Measurements from ENCODE around the gene ROR2.
"Not testable (repeated sequence)": the region's sequence is repeated elsewhere in the genome, so short reads cannot be mapped to it uniquely, and the experiment has no call there.

ROR2 gene

DNA sequence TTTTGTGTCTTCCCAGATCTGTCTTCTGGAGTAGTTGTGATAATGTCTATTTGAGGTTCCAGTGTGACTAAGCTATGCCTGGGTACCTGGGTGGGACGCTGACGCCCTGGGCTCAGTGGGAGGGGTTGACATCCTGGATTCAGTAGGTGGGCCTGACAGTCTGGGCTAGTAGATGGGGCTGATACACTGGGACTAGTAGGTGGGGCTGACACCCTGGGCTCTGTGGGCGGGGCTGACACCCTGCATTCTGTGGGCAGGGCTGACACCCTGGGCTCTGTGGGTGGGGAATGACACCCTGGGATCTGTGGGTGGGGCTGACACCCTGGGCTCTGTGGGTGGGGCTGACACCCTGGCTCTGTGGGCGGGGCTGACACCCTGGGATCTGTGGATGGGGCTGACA lies 153.5 kb downstream of the ROR2 start:
- DNase-seq (ENCODE audit: low spot score): not testable (repeated sequence)

GRCh38 chr9:91795598-91796241 lies 154.3 kb downstream of the ROR2 start:
- peak; percentile 37 for DNase-seq (ENCODE audit: low spot score)

DNA sequence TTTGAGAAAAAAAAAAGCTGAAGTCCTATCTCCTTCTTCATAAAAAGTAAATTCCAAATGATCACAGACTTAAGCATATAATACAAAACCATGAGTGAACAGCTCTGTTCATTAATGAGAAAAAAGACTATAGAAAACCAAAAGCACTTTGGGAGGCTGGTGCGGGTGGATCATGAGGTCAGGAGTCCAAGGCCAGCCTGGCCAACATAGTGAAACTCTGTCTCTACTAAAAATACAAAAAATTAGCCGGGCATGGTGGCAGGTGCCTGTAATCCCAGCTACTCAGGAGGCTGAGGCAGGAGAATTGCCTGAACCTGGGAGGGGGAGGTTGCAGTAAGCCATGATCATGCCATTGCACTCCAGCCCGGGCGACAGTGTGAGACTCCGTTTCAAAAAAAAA lies 156.7 kb downstream of the ROR2 start:
- DNase-seq (ENCODE audit: low spot score): not testable (repeated sequence)

DNA sequence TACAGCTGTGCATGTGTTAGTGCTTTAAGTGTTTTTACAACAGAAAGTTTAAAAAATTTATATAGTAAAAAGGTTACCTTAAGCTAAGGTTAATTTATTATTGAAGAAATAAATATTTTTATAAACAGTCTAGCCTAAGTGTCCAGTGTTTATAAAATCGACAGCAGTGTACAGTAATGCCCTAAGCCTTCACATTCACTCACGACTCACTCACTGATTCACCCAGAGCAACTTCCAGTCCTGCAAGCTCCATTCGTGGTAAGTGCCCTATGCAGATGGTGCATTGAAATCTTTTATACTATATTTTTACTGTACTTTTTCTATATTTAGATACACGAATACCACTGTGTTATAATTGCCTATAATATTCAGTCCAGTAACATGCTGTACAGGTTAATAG lies 159.1 kb downstream of the ROR2 start:
- DNase-seq (ENCODE audit: low spot score): peak; percentile 63

DNA sequence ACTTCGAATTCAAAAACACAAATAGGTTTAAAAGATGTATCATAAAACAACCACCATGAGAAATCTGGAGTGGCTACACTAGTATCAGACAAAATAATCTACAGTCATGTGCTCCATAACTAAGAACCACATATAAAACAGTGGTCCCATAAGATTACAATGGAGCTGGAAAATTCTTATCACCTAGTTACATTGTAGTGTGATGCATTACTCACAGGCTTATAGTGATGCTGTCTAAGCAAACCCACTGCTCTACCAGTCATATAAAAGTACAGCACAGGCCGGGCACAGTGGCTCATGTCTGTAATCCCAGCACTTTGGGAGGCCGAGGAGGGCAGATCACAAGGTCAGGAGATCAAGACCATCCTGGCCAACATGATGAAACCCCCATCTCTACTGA lies 160.1 kb downstream of the ROR2 start:
- DNase-seq (ENCODE audit: low spot score): no peak

- no peak for DNase-seq (ENCODE audit: low spot score)
Measured at GRCh38 chr9:91787931-91788330, 162.1 kb downstream of the ROR2 start.

- no peak for DNase-seq (ENCODE audit: low spot score)
Measured at GRCh38 chr9:91786132-91786896, 163.7 kb downstream of the ROR2 start.

DNA sequence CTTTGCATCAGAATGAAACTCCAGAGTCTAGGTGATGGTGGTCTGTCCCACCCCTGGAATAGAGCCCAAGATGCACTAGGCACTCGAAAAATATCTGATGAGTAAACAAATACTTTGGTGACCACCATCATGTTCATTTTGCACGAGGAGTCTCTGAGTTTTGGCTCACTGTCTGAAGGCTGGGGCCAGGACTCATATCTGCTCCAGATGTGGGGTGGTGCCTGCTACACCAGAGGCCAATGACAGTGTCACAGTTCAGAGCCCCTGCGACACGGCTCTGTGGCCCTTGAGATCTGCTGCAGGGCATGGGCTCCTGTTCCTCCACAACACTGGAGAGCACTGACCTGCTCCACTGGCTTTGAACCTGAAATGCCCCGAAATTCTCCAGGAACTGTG lies 164.6 kb downstream of the ROR2 start:
- DNase-seq (ENCODE audit: low spot score): no peak

DNA sequence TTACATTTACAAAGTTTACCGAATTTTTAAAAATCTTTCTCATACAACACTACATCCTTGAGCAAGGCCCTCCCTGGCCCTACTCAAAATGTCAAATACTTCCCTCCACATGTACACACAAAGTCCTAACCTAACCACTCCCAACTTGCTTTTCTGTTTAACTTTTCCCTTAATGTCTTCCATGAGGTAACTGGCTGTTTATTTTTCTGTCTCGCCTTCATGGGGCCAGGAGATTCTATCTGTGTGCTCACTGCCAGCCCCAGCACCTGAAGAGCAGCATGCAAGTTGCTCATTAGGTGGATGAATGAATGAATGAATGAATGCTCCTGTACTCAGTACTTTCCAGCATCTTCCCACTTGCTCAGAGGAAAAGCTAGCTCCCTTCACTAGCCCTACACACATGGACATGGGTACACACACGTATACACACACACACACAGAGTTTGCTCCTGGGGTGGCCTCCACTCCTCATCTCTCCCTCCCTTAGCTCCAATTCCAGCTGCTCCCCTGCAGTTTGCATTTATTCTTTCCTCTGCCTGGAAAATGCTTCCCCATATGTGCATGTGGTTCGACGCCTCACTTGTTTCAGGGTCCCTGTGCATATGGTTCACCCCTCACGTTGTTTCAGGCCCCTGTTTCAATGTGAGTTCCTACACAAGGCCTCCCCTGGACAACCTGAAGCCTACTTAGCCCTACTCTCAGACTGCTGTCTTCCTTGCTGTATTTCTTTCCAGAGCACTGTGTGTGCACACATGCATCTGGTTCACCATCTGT lies 165.2 kb downstream of the ROR2 start:
- no peak for DNase-seq (ENCODE audit: low spot score)

GRCh38 chr9:91783876-91784672 lies 166.0 kb downstream of the ROR2 start:
- DNase-seq (ENCODE audit: low spot score): no peak

DNA sequence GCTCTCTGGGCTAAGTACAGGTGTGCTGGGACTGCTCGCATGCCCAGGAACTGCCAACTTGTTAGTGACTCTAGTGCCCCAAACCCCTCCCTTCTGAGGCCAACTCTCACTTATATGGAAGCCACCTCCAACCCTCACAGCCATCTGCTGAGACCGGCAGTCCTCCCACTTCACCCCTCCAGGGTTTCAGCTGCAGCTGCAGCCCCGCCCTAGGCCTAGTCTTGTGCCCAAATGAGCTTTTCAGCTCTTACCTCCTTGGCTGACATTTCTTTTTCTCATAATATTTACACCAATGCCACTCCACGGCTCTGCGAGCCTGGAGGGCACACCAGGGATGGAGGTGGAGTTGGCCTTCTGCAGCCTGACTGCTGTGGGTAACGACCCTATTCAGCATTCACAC lies 166.6 kb downstream of the ROR2 start:
- DNase-seq (ENCODE audit: low spot score): no peak

DNA sequence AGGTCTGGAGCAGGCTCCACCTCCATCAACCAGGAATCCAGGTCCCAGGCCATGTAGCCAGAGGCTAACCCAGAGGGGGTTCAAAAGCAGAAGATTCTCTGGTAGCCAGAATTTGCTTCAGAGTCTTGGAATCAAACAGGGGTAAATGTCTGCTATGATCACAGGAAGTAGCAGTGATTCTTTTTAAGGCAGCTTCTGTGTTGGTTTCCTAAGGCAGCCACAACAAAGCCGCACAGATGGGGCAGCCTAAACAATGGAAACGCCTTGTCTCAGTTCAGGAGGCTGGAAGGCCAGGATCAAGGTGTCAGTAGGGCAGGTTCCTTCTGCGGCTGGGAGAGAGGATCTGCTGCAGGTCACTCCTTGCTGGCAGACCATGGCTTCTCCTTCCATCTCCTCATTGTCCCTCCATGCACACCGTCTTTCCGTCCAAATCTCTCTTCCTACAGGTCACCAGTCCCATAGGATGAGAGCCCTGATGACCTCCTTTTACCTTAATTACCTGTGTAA lies 167.3 kb downstream of the ROR2 start:
- DNase-seq (ENCODE audit: low spot score): no peak

DNA sequence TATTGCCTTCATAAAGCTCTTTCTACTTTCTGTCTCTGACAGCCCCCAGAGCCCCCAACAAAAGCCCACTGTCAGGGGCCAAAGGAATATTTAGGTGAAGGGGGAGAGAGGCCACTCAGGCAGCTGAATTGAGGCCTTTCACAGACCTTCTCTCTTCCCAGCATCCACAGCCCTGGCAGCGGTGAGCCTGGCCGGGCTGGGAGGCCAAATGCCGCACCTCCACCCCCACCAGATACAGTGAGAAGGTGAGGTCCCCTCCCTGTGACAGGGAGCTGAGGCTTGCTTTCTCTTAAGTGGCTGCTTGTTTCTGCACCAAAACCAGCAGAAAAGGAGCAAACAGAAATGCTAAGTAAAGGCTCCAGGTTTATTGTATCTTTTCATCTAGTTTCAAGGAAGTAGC lies 168.1 kb downstream of the ROR2 start:
- no peak for DNase-seq (ENCODE audit: low spot score)

DNA sequence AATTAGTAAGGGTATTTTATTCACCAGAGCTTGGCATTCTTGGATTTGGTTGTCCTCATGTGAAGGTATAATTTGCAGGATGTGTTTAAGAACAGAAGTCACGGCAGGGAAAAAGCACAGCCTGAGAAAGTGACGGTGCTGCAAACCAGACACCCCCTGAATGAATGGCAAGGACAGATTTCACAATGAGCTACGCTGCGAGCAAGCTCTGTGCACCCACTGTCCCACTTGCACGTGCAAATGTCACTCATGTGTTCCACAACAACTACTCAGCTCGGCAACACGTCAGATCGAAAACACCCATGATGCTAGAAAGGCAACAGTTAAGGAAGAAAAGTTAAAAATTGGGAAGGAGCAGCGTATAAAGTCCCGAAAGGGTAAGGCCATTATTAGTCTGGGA lies 168.9 kb downstream of the ROR2 start:
- no peak for DNase-seq (ENCODE audit: low spot score)

DNA sequence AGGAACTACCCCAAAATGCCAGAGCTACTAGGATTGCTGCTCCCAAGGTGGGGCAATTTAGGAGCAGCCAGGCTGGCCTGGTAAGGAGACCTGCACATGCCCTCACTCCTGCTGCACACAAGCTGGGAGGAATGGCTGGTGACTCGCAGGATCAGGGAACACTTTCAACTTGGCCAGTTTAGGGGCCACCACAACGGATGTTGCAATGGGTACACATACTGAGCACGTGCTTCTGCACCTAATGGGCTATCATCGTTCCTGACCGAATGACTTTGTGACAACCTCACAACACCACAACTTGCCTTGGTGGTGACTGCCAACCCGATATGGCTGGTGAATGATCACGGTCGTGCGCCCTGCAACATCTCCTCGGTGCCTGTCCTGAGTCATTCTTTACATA lies 172.0 kb downstream of the ROR2 start:
- DNase-seq (ENCODE audit: low spot score): no peak

DNA sequence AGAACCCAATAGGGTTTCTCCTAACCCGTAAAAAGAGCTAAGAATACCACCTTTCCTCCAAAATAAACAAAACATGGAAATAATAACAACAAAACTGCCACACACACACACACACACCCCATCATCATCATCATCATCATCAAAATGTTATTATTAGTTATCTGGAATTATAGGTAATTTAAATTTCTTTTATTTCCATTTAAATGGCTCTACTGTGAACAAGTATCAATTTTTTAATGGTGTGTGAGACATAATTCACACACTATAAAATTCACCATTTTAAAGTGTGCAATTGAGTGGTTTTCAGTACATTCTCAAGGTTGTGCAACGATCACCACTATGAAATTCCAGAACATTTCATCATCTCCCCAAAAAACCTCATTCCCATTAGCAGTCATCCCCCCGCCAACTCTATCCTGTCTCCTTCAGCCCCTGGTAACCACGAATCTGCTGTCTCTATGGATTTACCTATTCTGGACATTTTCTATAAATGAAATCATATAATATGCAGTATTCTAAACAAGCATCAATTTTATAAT lies 172.7 kb downstream of the ROR2 start:
- no peak for DNase-seq (ENCODE audit: low spot score)

DNA sequence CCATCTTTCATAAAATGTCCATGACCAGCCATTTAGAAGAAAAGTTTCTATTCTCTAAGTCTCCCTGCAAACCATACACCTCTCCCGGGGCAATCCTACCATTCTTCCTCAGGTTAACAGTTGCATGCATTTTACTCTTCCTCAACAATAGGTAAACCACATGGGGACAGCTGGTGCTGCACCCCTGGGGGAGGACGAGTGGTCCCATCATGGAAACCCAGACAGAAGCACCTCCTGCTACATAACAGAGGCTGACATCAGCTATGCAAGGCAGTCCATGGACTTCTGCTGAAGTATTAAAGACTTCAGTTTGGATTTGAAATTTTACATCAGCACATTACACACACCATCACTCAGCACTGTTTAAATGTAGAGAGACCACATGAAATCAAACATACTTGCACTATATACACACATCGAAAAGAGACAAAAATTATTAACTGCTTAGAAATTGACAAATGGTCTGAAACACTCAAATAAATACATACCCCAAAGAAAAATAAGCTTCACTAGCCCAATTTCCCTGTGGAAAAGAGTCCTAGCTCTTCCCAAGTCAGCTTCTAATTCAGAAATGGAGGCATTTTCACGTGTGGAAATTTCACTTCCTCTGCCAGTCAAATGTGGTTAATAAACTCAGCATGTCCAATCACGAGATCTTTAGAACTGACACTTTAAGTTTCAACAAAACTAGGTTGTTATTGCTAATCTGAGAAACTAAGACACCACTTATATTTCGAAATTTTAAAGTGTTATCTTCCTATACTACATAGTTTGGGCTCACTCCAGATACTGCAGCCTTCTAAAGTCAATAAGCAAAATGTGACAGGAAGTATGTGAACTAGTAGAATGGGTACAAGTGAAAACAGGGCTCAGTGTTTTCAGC lies 173.4 kb downstream of the ROR2 start:
- no peak for DNase-seq (ENCODE audit: low spot score)

DNA sequence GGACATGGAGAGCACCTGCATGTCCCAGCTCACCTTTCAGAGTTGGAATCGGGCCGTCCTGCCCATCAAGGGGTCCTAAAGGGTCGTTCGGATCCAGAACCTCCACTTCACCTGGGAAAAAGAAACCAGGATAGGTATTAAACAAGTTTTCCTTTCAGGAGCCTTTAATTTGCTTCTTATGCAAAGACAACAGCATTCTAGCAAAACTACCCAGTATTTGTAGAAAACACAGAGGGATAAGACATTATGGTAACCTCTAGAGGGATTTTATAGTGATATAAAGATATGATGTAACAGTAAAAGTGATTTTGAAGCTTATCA lies 174.4 kb downstream of the ROR2 start:
- DNase-seq (ENCODE audit: low spot score): no peak

DNA sequence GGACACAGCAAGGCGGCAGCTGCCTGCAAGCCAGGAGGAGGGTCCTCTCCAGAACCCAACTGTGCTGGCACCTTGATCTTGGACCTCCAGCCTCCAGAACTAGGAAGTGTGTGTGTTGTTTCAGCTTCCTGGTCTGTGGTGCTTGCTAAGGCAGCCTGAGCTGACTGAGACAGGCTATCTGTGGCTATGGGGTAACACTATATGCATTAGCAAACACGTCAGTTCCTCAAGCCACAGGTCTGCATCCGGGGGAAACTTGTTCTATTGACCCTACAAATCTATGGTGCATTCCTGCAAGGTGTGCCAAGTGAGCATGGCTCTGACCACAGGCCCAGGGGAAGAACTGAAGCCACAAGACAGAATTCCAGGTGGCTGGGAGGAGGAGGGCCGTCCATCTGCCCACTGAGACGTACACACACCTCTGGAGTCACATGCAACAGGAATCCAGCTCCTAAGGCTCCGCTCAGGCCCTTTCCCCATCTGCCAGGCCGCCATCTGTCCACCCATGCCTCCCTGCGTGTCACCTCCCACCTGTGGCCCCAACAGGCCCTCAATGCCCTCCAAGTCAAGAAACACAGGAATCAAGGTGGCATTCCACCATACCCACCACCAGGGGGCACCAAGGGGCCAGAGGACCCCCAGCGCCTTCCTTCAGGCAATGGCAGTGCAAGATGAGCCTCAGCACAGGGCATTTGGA lies 174.9 kb downstream of the ROR2 start:
- peak; percentile 65 for DNase-seq (ENCODE audit: low spot score)

DNA sequence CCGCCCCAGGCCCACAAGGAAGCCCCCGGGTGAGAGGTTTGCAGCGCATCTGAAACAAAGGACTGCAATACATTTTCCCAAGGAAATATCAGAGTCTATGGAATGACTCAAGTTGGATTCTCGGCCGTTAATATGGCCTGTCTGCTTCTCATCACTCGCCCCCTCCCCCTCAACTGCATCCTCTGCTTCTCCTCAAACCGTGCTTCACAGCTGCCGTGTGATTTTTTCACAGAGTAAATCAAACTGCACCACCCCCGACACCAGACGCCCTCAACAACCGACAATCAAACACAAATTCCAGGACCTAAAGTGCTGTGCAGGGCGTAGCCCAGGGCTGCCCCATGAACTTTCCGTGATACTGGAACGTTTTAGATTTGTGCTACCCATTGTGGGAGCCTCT lies 176.9 kb downstream of the ROR2 start:
- no peak for DNase-seq (ENCODE audit: low spot score)
